ENCODE results near the gene FAM204A.
A peak's percentile ranks its signal among the peaks of the same experiment; 100 is the strongest.

FAM204A gene

DNA sequence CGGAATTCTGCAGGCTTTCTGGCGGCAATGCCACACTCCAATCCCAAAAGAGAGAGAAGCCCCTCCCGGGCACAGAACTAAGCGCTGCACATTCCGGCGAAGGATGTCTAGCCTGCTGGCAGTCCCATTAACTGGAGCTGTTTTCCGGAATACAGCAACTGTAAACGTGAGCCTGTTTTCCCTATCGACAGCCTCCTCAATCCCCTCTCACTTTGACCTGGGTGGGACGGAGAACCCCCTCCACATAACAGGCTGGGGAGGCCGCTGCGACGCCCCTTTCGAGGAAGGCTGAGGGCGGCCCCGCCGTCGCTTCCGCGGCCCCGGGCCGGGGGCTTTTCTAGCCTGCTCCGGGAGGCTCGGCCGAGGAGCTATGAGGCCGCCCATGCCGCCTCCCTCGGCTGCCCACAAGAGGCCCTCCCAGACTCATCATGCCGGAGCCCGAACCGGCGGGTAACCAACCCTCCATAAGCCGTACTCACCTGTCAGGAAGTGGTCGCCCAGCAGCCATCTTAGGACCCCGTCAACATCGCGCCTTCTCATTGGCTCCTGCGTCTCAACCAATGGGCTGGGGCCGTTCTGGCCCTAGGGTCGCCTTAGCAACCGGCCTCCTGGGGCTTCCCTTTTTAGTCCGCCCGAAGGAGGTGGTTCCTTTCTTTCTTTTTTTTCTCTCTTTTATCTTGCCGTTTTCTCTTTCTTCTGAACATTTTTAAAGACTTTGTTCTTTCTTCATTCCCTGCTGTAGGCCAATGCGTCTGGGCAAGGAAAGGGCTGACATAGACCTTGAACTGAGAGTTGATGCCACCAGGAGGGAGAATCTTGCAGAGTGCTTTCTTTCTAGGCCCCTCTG is at the start of gene FAM204A:
FAM204A (minus strand) TSS at position 534 of the 847 bp plus-strand sequence. CDS start 5,909 bp downstream, outside the sequence.
- DNase-seq: peak; percentile 92

DNA sequence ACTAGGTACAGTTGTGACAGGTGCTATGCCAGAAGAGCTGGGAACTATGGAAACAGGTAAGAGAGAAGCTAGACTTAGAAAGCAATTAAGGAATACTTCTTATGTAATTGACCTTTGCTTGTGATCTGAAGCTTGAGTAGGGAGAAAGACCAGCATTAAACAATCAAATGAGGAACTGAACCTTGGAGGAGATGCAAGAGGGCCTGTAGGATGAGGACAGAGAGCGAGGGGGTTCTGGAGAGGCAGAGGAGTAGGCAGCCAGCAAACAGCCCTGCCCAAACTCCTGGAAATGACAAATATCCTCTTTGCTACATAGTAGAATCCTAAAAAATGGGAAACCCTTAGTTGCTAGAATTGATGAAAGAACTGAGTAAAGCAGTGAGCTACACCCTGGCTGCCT is 41.6 kb upstream of the FAM204A start:
- DNase-seq: no peak

DNA sequence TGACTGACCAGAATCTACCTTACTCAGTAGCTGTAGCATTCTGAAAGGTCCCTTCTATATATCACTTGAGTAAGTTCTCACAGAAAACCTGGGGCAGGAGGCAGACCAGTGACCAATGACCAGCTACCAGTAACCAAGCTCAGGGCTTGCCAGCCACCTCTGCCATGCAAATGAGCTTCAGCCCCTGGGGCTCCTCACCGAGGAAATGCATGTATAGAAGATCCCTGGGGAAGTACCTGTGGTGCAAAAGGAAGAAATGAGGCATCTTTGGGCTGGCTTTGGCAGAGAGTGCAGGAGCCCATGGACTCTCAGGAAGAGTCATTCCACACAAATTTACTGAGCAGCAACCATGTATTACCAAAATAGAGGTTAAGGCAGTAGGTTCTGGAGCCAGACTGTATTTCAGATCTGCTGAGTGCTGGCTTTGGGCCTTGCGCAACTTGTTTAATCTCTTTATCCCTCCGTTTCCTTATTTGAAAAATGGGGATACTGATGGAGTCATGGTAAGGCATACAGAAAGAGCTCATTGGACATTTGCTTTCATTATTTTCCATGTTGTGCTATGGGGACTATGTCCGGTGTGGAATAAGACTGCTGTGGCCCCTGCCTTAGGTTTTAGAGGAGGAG is 41.1 kb upstream of the FAM204A start:
- no peak for DNase-seq

DNA sequence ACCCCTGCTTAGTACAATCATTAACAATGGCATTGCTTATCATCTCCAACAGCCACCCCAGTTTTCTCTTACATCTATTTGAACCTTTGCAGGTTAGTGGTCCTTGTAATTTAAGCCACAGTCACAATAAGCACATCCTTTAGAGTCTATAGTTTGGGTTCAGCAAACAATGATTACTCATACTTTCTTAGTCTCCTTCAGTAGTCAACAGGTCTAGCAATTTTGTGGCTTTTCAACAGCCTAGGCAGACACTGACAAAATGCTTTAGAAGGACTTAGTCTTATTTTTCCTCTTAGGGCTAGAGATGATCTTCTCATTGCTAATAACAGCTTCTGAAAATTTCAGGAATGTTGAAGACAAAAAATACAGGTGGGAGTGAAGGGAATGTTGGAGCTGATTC is 32.3 kb upstream of the FAM204A start:
- no peak for DNase-seq

DNA sequence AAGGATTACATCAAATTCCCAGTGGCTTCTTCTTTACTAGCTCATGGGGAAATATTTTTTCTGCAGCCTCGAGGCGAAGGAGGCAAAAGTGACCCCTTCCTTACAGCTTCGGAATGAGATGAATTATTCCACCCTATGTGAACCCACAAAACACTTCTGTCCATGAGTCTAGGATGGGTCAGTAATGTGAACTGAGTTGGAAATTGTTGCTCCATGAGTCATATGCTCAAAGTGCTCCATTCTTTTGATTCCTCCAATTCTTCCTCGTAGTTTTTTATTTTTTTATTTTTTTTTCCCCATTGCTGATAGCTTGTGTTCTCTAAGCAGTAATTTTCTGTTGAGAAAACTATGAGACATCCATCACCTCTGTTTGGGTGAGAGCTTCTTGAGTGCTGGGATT is 31.7 kb upstream of the FAM204A start:
- peak; percentile 38 for DNase-seq

DNA sequence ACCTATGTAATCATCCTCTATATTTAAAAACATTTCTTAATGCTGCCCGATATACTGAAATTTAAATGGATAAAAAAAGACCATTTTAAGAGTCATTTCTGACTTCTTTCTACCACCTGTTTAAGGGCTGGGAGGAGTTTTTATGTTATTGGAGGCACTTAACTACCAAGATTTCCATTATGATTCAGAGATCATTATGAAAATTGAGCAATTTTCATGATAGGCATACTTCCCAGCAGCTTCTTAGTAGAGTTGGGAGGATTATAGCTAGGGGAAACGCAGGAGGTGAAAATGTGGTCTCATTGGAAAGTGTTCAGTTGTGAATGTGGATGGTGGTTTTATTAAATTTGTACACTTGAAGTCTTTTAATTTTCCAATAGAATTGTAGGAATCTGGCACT is 28.4 kb upstream of the FAM204A start:
- DNase-seq: no peak

DNA sequence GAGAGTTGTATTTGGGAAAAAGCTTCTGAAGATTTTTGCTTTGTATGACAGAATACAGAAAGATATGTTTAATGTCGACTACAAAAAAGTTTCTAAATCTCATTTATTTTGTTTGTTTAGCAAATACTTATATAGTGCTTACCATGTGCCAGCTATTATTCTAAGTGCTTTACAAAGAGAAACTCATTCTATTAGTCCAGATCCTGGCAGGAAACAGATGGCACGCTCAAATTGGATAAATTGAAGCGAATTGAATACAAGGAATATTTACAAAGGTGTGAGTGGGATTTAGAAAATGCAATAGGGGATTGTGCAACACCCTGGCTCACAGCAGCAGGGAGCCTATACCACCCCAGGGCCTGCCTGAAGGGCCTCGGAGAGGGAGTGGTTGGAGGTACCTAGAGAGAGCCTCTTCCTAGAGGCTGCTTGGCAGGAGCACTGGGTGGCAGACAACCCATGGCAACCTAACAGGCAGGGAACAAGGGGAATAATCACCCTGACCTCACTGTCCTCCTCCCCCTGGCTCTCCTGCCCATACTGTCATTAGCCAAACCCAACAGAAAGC is 27.6 kb upstream of the FAM204A start:
- DNase-seq: no peak

DNA sequence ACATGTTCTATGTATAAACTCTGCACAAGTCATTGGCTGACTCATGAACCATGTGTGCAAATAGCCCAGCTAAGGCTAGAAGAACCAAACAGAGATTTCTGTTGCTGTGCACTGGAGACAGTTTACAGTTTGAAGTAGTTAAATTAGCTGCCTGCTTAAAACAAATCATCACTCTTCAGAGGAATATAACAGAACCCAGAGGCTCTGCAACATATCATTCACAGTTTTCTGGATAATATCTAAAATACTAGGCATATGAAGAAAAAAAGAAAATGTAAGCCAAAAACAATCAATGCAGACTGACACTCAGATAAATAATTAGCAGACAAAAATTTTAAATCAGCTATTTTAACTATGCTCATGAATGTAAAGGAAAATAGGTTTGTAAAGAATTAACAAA is 23.6 kb upstream of the FAM204A start:
- DNase-seq: no peak

DNA sequence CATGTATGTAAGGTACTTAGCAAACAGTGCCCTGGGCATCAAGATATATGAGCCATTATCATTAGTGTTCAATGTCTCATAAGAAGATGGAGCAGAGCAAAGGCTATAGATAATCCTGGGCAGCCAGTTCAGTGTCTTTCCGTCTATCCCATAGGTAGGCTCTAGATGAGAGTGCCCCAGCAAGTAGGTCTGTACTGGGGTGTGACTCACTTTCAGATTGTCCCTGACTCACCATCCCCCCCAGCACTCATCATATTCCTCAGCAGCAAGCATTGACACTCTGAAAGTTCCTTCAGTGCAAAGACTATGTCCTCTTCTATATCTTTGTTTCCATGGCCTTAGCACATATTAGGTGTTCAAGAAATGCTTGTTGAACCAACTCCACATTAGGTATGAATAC is 20.0 kb upstream of the FAM204A start:
- no peak for DNase-seq

DNA sequence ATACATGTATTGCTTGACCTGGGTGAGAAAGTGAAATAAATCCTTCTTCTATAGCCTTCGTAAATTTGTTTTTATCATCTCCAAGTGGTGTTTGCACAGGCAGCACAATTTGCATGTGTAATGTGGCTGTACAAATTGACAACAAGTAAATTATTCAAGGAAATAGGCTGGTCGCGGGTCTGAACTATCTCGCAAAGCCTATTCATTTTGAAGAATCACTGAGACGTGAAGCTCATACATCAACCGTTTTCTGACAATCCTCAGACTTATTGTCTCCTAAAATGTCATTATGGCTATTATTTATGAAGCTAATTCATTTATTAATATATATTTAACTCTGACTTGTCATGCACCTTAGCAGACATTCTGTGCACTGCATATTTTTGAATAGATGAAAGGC is 16.2 kb upstream of the FAM204A start:
- no peak for DNase-seq

DNA sequence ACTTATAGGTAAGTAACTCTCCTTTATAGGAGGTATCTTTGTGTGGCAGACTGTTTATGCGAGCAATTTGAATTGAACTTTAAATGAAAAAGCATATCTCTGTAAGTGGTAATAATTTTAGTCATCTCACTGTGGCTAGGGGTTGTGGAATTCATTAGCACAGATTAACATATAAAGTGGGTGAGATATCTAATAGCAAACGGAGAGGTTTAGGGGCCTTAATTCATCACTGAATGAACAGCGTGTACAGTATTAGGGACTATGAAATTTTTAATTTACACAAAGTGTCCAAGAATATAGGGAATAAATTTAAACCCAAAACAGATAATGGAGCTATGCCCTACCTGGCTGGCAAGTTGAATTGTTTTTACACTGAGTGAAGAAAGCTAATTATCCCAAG is 15.7 kb upstream of the FAM204A start:
- DNase-seq: no peak

DNA sequence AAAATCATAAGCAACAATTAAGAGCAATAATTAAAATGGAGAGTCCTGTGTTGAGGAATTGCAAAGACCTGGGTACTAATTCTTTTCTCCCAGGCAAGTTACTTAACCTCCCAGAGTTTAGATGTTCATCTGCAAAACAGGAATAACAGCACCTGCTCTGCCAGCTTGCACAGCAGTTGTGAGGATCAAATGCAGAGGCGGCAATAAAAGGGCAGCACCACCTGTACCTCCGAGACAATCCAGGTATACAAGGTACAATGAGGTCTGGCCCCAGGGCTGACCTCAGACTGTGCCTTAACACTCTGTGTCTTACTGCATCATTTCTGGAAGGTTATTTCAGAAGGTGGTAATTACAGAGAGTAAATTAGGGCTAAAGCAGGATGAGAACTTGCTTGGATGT is 14.5 kb upstream of the FAM204A start:
- DNase-seq: no peak

DNA sequence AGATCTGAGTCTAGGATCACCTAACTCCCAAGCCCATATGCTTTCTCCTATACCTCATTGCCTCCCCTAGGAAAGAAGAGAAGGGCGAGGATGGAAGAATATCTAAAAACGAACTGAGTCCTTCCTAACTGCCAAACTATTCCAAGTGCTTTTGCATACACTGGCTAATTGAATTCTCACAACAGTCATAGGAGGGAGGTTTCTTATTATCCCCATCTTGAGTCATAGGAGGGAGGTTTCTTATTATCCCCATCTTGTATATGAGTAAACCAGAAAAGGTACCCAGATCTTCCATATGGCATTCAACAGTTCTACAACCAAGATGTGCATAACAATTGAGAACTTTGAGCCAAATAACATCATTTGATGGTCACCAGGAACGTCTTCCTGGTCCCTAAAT is 13.1 kb upstream of the FAM204A start:
- no peak for DNase-seq

DNA sequence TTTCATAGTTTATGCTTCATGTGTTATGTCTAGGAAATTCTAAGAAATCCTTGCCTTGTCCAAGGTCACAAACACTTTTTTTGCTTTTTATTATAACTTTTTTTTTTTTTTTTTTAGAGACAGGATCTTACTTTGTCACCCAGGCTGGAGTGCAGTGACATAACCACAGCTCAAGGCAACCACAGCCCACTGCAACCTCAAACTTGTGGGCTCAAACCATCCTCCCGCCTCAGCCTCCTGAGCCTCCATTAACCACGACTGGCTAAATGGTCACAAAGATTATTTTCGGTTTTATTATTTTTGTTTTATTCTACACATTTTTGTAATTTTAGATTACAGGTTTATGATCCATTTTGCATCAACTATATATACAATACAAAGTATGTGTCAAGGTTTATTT is 7.1 kb upstream of the FAM204A start:
- DNase-seq: no peak

DNA sequence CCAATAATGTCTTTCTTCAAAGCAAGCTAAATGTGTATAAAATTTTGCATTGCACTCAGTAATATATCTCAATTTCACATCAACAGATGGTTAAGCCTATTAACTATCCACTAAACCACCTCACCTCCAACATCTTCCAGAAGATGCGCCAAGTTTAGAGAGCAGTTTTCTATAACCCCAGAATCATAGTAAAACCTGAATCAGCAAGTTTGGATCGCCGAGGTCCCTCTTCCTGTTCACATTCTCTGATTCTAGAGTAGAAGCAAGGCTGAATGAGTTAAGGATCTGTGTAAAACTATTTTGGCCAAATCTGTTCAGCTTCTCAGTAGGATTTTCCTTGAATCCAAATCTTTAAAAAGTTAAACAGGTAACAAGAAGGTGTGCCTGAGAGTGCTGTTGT is 1.4 kb upstream of the FAM204A start:
- DNase-seq: no peak

DNA sequence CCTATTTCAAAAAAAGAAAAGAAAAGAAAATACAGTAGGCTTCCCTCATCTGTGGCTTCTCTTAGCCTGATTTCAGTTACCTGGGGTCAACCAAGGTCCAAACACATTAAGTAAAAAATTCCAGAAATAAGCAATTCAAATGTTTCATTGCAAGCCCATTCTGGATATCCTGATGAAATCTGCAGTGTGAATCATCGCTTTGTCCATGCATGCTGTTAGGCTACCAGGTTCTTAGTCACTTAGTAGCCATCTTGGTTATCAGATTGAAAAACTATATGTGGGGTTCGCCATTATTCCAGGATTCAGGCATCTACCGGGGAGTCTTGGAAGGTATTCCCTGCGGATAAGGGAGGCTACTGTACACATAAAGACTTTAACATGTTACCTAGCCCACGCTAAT is 991 bp upstream of the FAM204A start:
- DNase-seq: no peak

DNA sequence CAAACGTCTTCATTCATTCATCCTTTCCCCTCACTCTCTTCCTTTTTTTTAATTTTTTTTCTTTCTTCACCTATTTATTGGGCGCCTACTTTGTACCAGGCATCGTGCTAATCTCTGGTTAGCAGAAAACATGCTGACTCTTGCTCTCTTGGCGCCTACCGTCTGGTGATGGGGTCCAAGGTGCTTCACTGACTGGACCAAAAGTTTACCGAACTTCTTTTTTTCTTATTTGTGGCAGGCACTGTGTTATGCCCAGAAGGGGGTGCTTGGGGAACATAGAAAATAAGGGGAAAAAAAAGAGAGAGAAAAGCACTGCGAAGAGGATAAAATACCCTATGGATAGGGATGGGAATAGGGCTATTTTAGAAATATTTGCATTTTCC is 505 bp upstream of the FAM204A start:
- DNase-seq: no peak

DNA sequence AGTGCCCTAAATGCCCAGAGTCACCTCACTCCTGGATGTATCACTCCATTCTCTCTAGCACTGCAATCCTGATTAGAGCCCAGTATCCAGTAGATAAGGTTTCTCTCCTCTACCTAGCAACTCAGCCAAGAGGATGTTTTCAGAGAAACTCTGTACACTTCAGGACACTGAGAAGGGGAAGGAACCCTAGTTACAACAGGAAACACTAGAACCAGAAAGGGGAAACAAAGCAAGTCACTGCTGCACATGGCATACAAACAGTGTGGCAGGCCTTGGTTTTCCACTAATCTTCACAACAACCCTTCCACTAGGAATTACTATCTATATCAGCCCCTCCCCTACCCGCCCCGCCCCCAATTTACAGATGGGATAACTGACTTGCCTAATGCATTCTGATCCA is 1.6 kb downstream of the FAM204A start:
- no peak for DNase-seq

DNA sequence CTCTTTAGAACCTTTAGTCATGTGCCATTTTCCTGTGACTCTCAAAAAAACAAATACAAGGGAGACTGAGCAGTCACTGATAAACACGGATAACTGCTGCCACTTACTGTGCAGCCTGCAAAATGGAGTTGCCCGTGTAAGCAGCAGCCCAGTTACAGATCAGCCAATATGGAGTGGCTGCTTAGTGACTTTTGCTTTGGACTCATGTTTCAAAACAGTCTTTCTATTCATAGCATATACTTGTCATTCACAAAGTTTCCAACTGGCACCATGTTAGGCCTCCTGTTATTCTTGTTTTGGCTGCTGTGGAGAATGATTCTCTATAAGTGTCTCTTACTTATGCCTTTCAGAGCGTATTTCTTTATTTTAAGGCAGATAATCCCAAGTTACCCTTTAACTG is 3.0 kb downstream of the FAM204A start:
- no peak for DNase-seq

DNA sequence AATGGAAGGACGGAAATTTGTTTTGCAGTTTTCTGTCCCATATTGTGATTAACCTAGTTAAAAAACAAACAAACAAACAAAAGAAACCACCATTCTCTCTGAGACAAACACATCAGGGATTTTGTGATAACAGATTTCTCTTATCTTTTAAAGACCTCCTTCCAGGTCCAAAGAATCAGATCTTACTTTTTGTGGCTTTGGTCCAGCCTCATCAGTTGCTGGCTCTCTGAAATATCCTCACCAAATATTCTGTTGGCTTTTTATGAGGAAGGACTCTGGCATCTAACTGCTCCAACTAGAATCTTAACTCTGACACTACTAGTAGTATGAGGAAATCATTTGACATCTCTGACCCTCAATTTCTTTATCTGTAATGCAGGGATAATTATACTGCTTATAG is 4.8 kb downstream of the FAM204A start:
- DNase-seq: no peak

DNA sequence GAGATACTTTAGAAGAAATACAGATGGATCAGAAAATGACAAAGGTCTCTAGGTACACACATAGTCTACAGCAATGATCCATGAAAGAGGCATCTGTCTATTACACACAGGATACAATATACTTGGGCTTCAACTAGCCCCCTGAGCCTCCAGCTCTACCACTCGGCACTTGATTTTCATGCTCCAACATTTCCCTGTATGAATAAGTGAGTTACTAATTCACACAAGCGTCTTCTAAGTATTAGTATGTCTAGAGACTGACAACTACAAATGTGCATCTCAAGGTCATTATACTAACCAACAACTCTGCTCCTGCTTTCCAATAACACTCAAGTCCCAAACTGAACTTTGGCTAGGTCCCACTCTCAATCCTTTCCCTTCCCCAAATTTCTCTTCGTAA is 8.3 kb downstream of the FAM204A start:
- no peak for DNase-seq

DNA sequence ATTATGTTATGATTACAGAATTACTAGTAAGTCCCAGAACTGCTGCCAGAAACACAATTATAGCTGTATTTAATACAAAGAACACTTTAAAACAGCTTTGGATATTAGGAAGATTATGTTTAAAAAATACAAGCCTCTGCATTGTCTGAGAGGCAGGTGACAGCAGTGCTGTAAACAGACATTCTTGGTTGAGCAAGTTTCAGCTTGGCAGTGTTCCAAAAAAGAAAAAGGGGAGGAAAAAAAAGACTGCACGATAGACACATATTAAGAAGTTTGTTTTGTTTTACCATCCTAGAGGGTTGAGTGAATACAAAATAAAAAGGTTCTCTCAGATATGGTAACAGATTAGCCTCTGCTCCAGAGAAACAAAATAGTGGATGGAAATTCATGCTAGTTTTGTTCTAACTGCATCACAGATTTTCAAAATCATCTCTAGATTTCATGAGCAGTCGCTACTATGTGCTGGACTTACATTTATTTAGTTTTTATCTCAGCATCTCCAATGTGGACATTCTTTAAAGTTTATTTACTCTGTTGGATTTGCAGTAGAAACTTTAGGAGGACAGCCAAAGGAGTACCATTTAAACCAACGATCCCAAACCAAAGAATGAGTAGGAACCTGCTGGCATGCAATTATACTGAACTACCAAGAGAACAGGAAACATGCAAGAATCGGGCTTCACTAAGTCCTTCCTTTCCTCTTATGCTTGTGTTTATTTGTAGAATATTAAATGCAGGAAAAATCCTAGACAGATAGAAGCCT is 9.0 kb downstream of the FAM204A start:
- no peak for DNase-seq

DNA sequence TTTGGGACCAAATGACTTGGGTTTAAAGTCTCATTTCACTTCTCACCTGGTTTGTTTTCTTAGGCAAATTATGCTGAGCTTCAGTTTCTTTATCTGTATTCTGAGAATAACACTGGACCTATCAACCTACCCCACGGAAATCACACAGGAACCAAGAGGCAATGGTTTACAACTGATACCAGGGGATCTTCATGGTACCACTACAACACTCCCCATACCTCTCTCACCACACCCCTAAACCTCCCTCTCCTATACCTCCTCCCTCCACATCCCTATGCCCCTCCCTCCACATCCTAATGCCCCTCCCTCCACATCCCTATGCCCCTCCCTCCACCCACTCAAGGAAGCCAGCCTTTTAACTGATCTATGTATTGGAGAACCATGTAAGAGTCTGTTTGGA is 9.9 kb downstream of the FAM204A start:
- DNase-seq: no peak
